Measurements from ENCODE around the gene L3MBTL1.

The L3MBTL1 gene

GRCh38 chr20:43506238-43506637 lies 1.3 kb upstream of the L3MBTL1 start:
- DNase-seq (ENCODE audit: low spot score), result no peak

GRCh38 chr20:43508106-43508505 lies 609 bp downstream of the L3MBTL1 start:
- DNase-seq (ENCODE audit: low spot score), result no peak

- no peak for DNase-seq (ENCODE audit: low spot score)
Measured at GRCh38 chr20:43508604-43509040, 1.1 kb downstream of the L3MBTL1 start.

GRCh38 chr20:43511879-43512278 lies 4.4 kb downstream of the L3MBTL1 start:
- DNase-seq (ENCODE audit: low spot score), result no peak

- no peak for DNase-seq (ENCODE audit: low spot score)
Measured at GRCh38 chr20:43513372-43513930, 6.0 kb downstream of the L3MBTL1 start.

GRCh38 chr20:43513931-43514647 lies 6.6 kb downstream of the L3MBTL1 start:
- peak; percentile 95 for DNase-seq (ENCODE audit: low spot score)

- no peak for DNase-seq (ENCODE audit: low spot score)
Measured at GRCh38 chr20:43514648-43514999, 7.1 kb downstream of the L3MBTL1 start.

GRCh38 chr20:43515628-43516027 lies 8.1 kb downstream of the L3MBTL1 start:
- DNase-seq (ENCODE audit: low spot score), result no peak

GRCh38 chr20:43516251-43516824 lies 8.8 kb downstream of the L3MBTL1 start:
- no peak for DNase-seq (ENCODE audit: low spot score)

GRCh38 chr20:43520074-43520630 lies 12.7 kb downstream of the L3MBTL1 start:
- no peak for DNase-seq (ENCODE audit: low spot score)

- DNase-seq (ENCODE audit: low spot score), result no peak
Measured at GRCh38 chr20:43525021-43525420, 17.5 kb downstream of the L3MBTL1 start.

- no peak for DNase-seq (ENCODE audit: low spot score)
Measured at GRCh38 chr20:43528258-43528875, 20.9 kb downstream of the L3MBTL1 start.

GRCh38 chr20:43529051-43529450 lies 21.6 kb downstream of the L3MBTL1 start:
- no peak for DNase-seq (ENCODE audit: low spot score)

- DNase-seq (ENCODE audit: low spot score), result no peak
Measured at GRCh38 chr20:43529457-43530153, 22.1 kb downstream of the L3MBTL1 start.

GRCh38 chr20:43530321-43531090 lies 23.0 kb downstream of the L3MBTL1 start:
- DNase-seq (ENCODE audit: low spot score), result no peak

- no peak for DNase-seq (ENCODE audit: low spot score)
Measured at GRCh38 chr20:43531091-43531443, 23.6 kb downstream of the L3MBTL1 start.

- no peak for DNase-seq (ENCODE audit: low spot score)
Measured at GRCh38 chr20:43532416-43533055, 25.0 kb downstream of the L3MBTL1 start.

- no peak for DNase-seq (ENCODE audit: low spot score)
Measured at GRCh38 chr20:43533060-43533459, 25.6 kb downstream of the L3MBTL1 start.

GRCh38 chr20:43534016-43534415 lies 26.5 kb downstream of the L3MBTL1 start:
- DNase-seq (ENCODE audit: low spot score), result no peak

GRCh38 chr20:43534791-43535350 lies 27.4 kb downstream of the L3MBTL1 start:
- no peak for DNase-seq (ENCODE audit: low spot score)

All from CD4-positive, alpha-beta T cell treated with Interleukin-2 at 100 ng/mL for 4 hours (primary cell).